Right lobe of liver (tissue), 4 donors: Measurements from ENCODE around the gene NNT.

Source experiments
- POLR2A ChIP-seq: fragments of 450-650 bp; IDR thresholded peaks from one replicate; pipeline ENCODE4 v1.6.1; 2017; ENCODE audit warnings: antibody characterized with exemption, mild to moderate bottlenecking
- TF ChIP-seq, protein P1 (sequence below), 4 donors: fragments of 200-600 bp in 3 of 4; fragments of 450-650 bp in 1 of 4; IDR thresholded peaks; one replicate each; pipeline versions ENCODE4 v1.5.1 to v1.8.0; 2016 to 2022; ENCODE audit warnings: antibody characterized with exemption in 4 of 4, mild to moderate bottlenecking in 2 of 4
- donor health status: DM: no; HTN: no; CAD: no.
- donor health status: DM: no; HTN: no; CAD: no.
- donor health status: DM: no; HTN: yes; CAD: no.

DNA sequence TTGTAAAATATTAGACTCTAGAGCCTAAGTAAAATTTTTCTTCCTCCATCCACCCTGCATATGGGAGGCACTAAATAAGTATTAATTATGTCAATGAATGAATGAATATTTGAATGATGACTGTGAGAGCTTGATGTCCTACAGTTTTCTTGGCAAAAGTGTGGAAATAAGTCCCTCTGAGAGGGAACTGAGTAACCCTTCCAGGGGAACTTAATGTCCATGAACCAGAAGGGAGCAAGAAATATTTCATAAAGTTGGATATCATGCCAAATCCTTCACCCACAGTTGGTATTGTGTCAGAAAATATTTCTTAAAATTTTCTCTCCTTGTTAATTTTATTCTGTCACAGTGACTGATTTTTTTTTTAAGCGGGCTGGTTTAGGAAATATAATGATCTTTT, 36.6 kb downstream of the NNT start:
- TF ChIP-seq, protein P1, sequence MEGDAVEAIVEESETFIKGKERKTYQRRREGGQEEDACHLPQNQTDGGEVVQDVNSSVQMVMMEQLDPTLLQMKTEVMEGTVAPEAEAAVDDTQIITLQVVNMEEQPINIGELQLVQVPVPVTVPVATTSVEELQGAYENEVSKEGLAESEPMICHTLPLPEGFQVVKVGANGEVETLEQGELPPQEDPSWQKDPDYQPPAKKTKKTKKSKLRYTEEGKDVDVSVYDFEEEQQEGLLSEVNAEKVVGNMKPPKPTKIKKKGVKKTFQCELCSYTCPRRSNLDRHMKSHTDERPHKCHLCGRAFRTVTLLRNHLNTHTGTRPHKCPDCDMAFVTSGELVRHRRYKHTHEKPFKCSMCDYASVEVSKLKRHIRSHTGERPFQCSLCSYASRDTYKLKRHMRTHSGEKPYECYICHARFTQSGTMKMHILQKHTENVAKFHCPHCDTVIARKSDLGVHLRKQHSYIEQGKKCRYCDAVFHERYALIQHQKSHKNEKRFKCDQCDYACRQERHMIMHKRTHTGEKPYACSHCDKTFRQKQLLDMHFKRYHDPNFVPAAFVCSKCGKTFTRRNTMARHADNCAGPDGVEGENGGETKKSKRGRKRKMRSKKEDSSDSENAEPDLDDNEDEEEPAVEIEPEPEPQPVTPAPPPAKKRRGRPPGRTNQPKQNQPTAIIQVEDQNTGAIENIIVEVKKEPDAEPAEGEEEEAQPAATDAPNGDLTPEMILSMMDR (IDR thresholded peaks at IDR 0.05): no peak
- no peak for TF ChIP-seq POLR2A
